Activated CD8-positive, alpha-beta memory T cell treated with anti-CD3 and anti-CD28 coated beads for 4 hours (primary cell): ENCODE data around the gene ORC3.
"Not testable (repeated sequence)": the region's sequence is repeated elsewhere in the genome, so short reads cannot be mapped to it uniquely, and the experiment has no call there.

ENCODE experiments used
- DNase-seq, 2 donors: peaks; one replicate each; pipeline ENCODE4 v3.0.0-alpha.2; 2020; ENCODE audit warnings: low read depth in 2 of 2

ORC3 gene

GRCh38 chr6:87696817-87697216, 106.9 kb downstream of the ORC3 start:
- DNase-seq: not testable (repeated sequence)

- no peak for DNase-seq
These were observed 107.9 kb downstream of the ORC3 start for GRCh38 chr6:87697581-87698546.

GRCh38 chr6:87698547-87699006, 108.6 kb downstream of the ORC3 start:
- DNase-seq: no peak

GRCh38 chr6:87699576-87699975, 109.6 kb downstream of the ORC3 start:
- no peak for DNase-seq

- DNase-seq: no peak
These were observed 110.7 kb downstream of the ORC3 start for GRCh38 chr6:87700397-87701343.

GRCh38 chr6:87701344-87701675, 111.4 kb downstream of the ORC3 start:
- no peak for DNase-seq

- peak; percentile 95 to 96 for DNase-seq
These were observed 112.0 kb downstream of the ORC3 start, which contains the start of gene AKIRIN2 for GRCh38 chr6:87701676-87702588. Gene AKIRIN2 (minus strand): TSS chr6:87702233. CDS start chr6:87701684, 549 bp downstream.

GRCh38 chr6:87702589-87702945, 112.6 kb downstream of the ORC3 start:
- DNase-seq: no peak

- DNase-seq: not testable (repeated sequence)
These were observed 113.1 kb downstream of the ORC3 start for GRCh38 chr6:87703039-87703438.

GRCh38 chr6:87705070-87705691, 115.2 kb downstream of the ORC3 start:
- DNase-seq: no peak

- no peak for DNase-seq
These were observed 116.4 kb downstream of the ORC3 start for GRCh38 chr6:87706187-87706966.

- not testable (repeated sequence) for DNase-seq
These were observed 118.9 kb downstream of the ORC3 start for GRCh38 chr6:87708581-87709427.

- DNase-seq: no peak
These were observed 120.2 kb downstream of the ORC3 start for GRCh38 chr6:87710090-87710489.

GRCh38 chr6:87712713-87713112, 122.8 kb downstream of the ORC3 start:
- DNase-seq: not testable (repeated sequence)

- no peak for DNase-seq
These were observed 124.3 kb downstream of the ORC3 start for GRCh38 chr6:87714093-87714842.
